Trophoblast cell (in vitro differentiated cells and primary cell): ENCODE results near the gene CAMKV.
"Not testable (repeated sequence)": the region's sequence is repeated elsewhere in the genome, so short reads cannot be mapped to it uniquely, and the experiment has no call there.

Experiments
- DNase-seq, 2 donors: peaks; one replicate each; pipeline ENCODE4 v3.0.0-alpha.2; 2016
- H2AFZ ChIP-seq: 2 replicates; pipeline ENCODE4 v1.6.1; 2013; ENCODE audit warnings: low read length, moderate library complexity, mild to moderate bottlenecking; ENCODE audit not compliant: insufficient read depth, poor library complexity
- H2AK5ac ChIP-seq: 2 replicates; pipeline ENCODE4 v1.6.1; 2013; ENCODE audit warnings: mild to moderate bottlenecking, low read length
- H2BK120ac ChIP-seq: 2 replicates; pipeline ENCODE4 v1.6.1; 2013; ENCODE audit warnings: low read length, mild to moderate bottlenecking, moderate library complexity; ENCODE audit not compliant: insufficient read depth, poor library complexity
- H2BK12ac ChIP-seq: 2 replicates; pipeline ENCODE4 v1.6.1; 2013; ENCODE audit warnings: mild to moderate bottlenecking, low read length, moderate library complexity
- H2BK5ac ChIP-seq: 2 replicates; pipeline ENCODE4 v1.6.1; 2013; ENCODE audit warnings: low read length, low read depth, moderate library complexity, mild to moderate bottlenecking; ENCODE audit not compliant: poor library complexity
- H3K14ac ChIP-seq: 2 replicates; pipeline ENCODE4 v1.6.1; 2013; ENCODE audit warnings: mild to moderate bottlenecking, low read length
- H3K18ac ChIP-seq: 2 replicates; pipeline ENCODE4 v1.6.1; 2013; ENCODE audit warnings: mild to moderate bottlenecking, low read length
- H3K23ac ChIP-seq: 2 replicates; pipeline ENCODE4 v1.6.1; 2013; ENCODE audit warnings: low read length
- H3K27ac ChIP-seq: 2 replicates; pipeline ENCODE4 v1.5.1; 2013; ENCODE audit warnings: low read depth, mild to moderate bottlenecking, inconsistent platforms, low read length, moderate library complexity
- H3K27me3 ChIP-seq: 2 replicates; pipeline ENCODE4 v1.6.1; 2013; ENCODE audit warnings: inconsistent platforms, mild to moderate bottlenecking, low read length, moderate library complexity; ENCODE audit not compliant: insufficient read depth
- H3K36me3 ChIP-seq, 2 experiments: 1 replicate in 1 of 2; 2 replicates in 1 of 2; pipeline ENCODE4 v1.6.1; 2013; ENCODE audit warnings: low read length in 2 of 2, mild to moderate bottlenecking in 2 of 2, moderate library complexity in 1 of 2; ENCODE audit not compliant: insufficient read depth in 2 of 2, control insufficient read depth in 1 of 2
- H3K4ac ChIP-seq: 2 replicates; pipeline ENCODE4 v1.6.1; 2013; ENCODE audit warnings: low read depth, mild to moderate bottlenecking, low read length, moderate library complexity
- H3K4me1 ChIP-seq, 2 experiments: 1 replicate in 1 of 2; 2 replicates in 1 of 2; pipeline ENCODE4 v1.6.1; 2013; ENCODE audit warnings: low read length in 2 of 2, mild to moderate bottlenecking in 2 of 2, moderate library complexity in 1 of 2; ENCODE audit not compliant: insufficient read depth in 2 of 2, control insufficient read depth in 1 of 2
- H3K4me2 ChIP-seq: 2 replicates; pipeline ENCODE4 v1.6.1; 2013; ENCODE audit warnings: inconsistent platforms, mild to moderate bottlenecking, low read length, moderate library complexity
- H3K4me3 ChIP-seq: 2 replicates; pipeline ENCODE4 v1.5.1; 2013; ENCODE audit warnings: mild to moderate bottlenecking, low read depth, low read length, inconsistent platforms
- H3K79me1 ChIP-seq: one replicate; pipeline ENCODE4 v1.6.1; 2013; ENCODE audit warnings: low read length
- H3K79me2 ChIP-seq: 2 replicates; pipeline ENCODE4 v1.6.1; 2013; ENCODE audit warnings: low read length, mild to moderate bottlenecking; ENCODE audit not compliant: control insufficient read depth, insufficient read depth, poor library complexity
- H3K9ac ChIP-seq: 2 replicates; pipeline ENCODE4 v1.6.1; 2013; ENCODE audit warnings: mild to moderate bottlenecking, low read length
- H3K9me3 ChIP-seq: 2 replicates; pipeline ENCODE4 v1.6.1; 2013; ENCODE audit warnings: low read depth, mild to moderate bottlenecking, control low read depth, inconsistent platforms, low read length; ENCODE audit not compliant: insufficient read depth
- H4K12ac ChIP-seq: 2 replicates; pipeline ENCODE4 v1.6.1; 2013; ENCODE audit warnings: low read depth, mild to moderate bottlenecking, low read length, moderate library complexity
- H4K8ac ChIP-seq: 2 replicates; pipeline ENCODE4 v1.6.1; 2013; ENCODE audit warnings: low read depth, mild to moderate bottlenecking, low read length, moderate library complexity
- H4K91ac ChIP-seq: one replicate; pipeline ENCODE4 v1.6.1; 2013; ENCODE audit warnings: low read depth, mild to moderate bottlenecking, low read length, moderate library complexity
- WGBS: extraction: QIAGEN DNeasy Blood & Tissue Kit; methylation state at CpG from one replicate; pipeline ENCODE4 v1.1.7; 2013; ENCODE audit warnings: missing lambda C conversion rate; ENCODE audit not compliant: insufficient read length, insufficient coverage; ENCODE audit errors: extremely low coverage; 5-methylcytosine and 5-hydroxymethylcytosine counted together

The CAMKV gene

DNA sequence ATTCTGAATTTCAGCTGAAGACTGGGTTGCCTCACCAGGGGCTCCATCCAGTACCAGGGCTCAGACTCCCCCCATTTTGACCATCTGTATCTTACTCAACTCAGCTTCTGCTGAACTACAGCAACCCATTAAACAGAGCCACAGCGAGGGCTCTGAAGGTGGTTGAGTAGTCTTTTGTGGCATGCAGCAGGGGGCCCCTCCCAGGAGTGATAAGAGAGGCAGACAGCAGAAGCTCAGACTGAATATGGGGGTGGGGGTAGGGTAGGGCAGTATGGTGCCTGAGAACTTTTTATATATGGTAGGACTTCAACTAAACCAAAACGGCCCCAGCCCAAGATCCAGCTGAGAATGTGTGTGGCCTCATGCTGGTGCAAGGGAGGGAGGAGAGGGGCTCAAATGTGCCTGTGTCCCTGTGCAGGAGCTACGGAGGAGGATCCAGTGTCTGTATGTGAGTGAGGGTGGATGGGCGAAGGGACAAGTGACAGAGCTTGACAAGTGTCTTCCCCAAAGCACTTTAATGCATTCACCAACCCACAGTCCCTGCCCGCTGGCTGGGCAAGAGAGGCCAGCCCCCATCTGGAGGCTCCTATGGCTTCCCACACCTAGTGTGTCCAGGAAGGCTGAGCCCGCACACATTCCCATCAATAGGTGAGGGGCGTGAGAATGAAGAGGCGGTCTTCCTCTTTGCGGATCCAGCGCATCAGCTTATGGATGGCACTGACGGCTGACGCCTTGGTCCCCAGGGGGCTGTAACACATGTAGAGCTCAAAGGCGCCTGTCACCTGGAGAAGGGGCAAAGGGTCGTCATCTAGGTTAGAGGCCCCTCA lies 38.9 kb upstream of the CAMKV start:
- no CpG with 5 or more reads among the region's 14 CpGs for WGBS

GRCh38 chr3:49906073-49906743 lies 36.5 kb upstream of the CAMKV start:
- Histone ChIP-seq H4K91ac (no peak overlapping the region), H3K27ac (no peak overlapping the region), H2AK5ac (no peak overlapping the region), H2BK120ac (no peak overlapping the region), H2BK5ac (no peak overlapping the region), H3K79me1 (no peaks in the 10 kb centered on the region), H2BK12ac (no peak overlapping the region), H3K14ac (no peak overlapping the region), H3K18ac (no peak overlapping the region), H3K4me1 (peaks cover 5 to 10% of the 10 kb centered on the region in 2 experiments), H3K9me3 (no peaks in the 10 kb centered on the region), H3K27me3 (no peaks in the 10 kb centered on the region), H3K4me2 (peak overlapping the region; percentile 7), H2AFZ (no peak overlapping the region), H3K23ac (no peak overlapping the region), H3K79me2 (no peaks in the 10 kb centered on the region), H3K4me3 (no peak overlapping the region), H3K9ac (no peak overlapping the region), H3K36me3 (peaks cover 9 to 19% of the 10 kb centered on the region in 2 experiments), H4K8ac (no peak overlapping the region), H4K12ac (no peak overlapping the region), H3K4ac (no peak overlapping the region)
- DNase-seq, result peak in 1 of 2 donors; percentile 14
- WGBS, result no CpG with 5 or more reads among the region's 15 CpGs

More for the DNA sequence above, 38.9 kb upstream of the CAMKV start:
- Histone ChIP-seq H3K79me2 (no peaks in the 10 kb centered on the region), H4K12ac (no peak overlapping the region), H2BK5ac (no peak overlapping the region), H3K27ac (no peak overlapping the region), H3K18ac (no peak overlapping the region), H3K4me1 (peaks cover 4 to 7% of the 10 kb centered on the region in 2 experiments), H3K14ac (no peak overlapping the region), H2BK12ac (no peak overlapping the region), H3K4me3 (no peak overlapping the region), H3K27me3 (no peaks in the 10 kb centered on the region), H3K9me3 (no peaks in the 10 kb centered on the region), H3K4ac (no peak overlapping the region), H4K8ac (no peak overlapping the region), H3K36me3 (peaks cover 12 to 23% of the 10 kb centered on the region in 2 experiments), H3K79me1 (no peaks in the 10 kb centered on the region), H4K91ac (no peak overlapping the region), H3K9ac (no peak overlapping the region), H3K4me2 (no peak overlapping the region), H2AK5ac (no peak overlapping the region), H2AFZ (no peak overlapping the region), H2BK120ac (no peak overlapping the region), H3K23ac (no peak overlapping the region)
- no peak for DNase-seq

DNA sequence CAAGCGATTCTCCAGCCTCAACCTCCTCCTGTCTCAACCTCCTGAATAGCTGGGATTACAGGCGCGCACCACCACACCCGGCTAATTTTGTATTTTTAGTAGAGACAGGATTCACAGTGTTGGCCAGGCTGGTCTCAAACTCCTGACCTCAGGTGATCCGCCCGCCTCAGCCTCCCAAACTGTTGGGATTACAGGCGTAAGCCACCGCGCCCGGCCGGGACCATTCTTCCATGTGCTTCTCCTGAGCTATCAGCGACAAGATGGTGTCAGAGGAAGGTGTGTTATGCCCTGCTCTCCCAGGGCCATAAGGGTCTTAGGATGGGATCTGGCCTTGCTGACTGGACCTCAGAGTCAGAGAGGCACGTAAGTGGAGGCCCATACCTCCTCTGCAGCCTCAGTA lies 34.7 kb upstream of the CAMKV start:
- H3K4me3 ChIP-seq, H3K27me3 ChIP-seq, H3K79me1 ChIP-seq, H3K9ac ChIP-seq, H3K4ac ChIP-seq, H3K14ac ChIP-seq, DNase-seq, H2BK120ac ChIP-seq, H4K91ac ChIP-seq, H2AK5ac ChIP-seq, H4K12ac ChIP-seq, H3K36me3 ChIP-seq, H4K8ac ChIP-seq, H3K23ac ChIP-seq, H3K9me3 ChIP-seq, H3K4me2 ChIP-seq, H3K18ac ChIP-seq, H2BK12ac ChIP-seq, H2BK5ac ChIP-seq, H3K27ac ChIP-seq, H3K79me2 ChIP-seq, H2AFZ ChIP-seq: not testable (repeated sequence)
- H3K4me1 ChIP-seq, result peaks cover 5 to 10% of the 10 kb centered on the region in 2 experiments
- WGBS, result no CpG with 5 or more reads among the region's 13 CpGs

DNA sequence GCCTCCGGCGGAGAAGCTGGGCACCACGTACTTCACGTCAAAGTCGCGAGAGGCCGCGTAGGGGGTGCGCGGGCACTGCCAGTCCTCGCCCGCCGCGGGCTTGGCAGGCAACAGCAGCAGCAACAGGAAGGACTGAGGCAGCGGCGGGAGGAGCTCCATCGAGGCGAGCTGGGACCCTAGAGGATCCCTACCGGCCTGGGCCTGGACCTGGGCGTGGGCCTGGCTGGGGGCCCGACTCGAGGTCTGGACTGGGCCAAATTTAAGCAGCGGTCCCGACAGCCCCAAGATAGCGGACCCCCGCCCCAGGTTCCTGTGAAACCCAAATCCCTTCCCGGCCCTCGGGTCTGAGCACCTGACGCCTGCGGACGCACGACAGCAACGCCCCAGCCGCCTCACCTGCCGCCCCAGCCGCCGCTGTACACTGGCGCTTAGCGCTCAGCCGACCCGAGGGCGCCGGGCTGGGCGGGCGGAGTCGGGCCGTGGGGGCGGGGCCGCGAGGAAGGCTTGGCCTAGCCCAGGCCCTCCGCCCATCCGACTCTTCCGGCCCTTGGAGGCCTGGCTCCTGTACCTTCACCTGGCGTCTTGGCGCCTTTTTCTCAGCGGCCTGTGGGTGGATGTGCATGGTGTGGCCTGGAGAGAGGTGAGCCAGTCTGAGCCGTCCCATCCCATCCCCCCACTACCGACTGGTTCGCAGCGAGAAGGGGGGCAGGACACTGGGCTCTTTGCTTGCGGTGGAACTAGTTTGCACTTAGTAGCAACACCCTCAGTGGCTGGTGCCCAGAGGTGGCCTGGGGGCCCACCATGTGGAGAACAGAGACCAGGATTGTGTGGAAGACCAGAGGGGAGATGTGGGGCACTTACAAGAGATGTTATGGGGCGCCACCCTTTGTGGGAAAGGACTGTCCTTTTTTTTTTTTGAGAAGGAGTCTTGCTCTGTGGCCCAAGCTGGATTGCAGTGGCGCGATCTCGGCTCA lies 34.0 kb upstream of the CAMKV start, which contains the start of gene MST1R:
TSS of gene MST1R (minus strand) at position 423 of the 974 bp plus-strand sequence. CDS start at position 159, 264 bp downstream.
- Histone ChIP-seq H3K79me2 (no peaks in the 10 kb centered on the region), H3K18ac (no peak within 1 kb of the TSS), H4K8ac (peak within 1 kb of the TSS; percentile 15), H2AFZ (no peak within 1 kb of the TSS), H3K27me3 (no peaks in the 10 kb centered on the region), H3K36me3 (peaks cover 0 to 2% of the 10 kb centered on the region in 2 experiments), H3K9me3 (peaks cover 2% of the 10 kb centered on the region), H3K79me1 (no peaks in the 10 kb centered on the region), H3K23ac (no peak within 1 kb of the TSS), H3K14ac (no peak within 1 kb of the TSS), H2BK120ac (no peak within 1 kb of the TSS), H3K4me2 (peak within 1 kb of the TSS; percentile 51), H2BK5ac (no peak within 1 kb of the TSS), H4K91ac (no peak within 1 kb of the TSS), H2AK5ac (no peak within 1 kb of the TSS), H4K12ac (no peak within 1 kb of the TSS), H2BK12ac (peak within 1 kb of the TSS; percentile 38), H3K4me3 (no peak within 1 kb of the TSS), H3K4me1 (peaks cover 5 to 10% of the 10 kb centered on the region in 2 experiments), H3K9ac (no peak within 1 kb of the TSS), H3K27ac (no peak within 1 kb of the TSS), H3K4ac (no peak within 1 kb of the TSS)
- WGBS, result no CpG with 5 or more reads among the region's 65 CpGs
- peak; percentile 74 to 85 for DNase-seq
